ENCODE measurements around the gene CFAP20DC. TPM values are rescaled to one million over a fixed set of nuclear protein-coding genes. Genes with fewer than 3 reads are reported as not detected.

The CFAP20DC gene
- total RNA-seq, 2 experiments from 2014 or later: 1.0 to 1.8 TPM

- no peak overlapping the region for H2AFZ ChIP-seq (ENCODE audit: low read length)
- H3K79me2 ChIP-seq (ENCODE audit: insufficient read depth, low read depth, low read length): no peaks in the 10 kb centered on the region
- H3K9me3 ChIP-seq (ENCODE audit: low read length): no peaks in the 10 kb centered on the region
- DNase-seq (ENCODE audit: low spot score): no peak
- no peak overlapping the region for H3K27ac ChIP-seq (ENCODE audit: low read depth, low read length, poor library complexity, severe bottlenecking)
- no TSS peak for BruUV-seq (replicated peaks)
- no peak overlapping the region for H3K4me3 ChIP-seq (ENCODE audit: low read depth, low read length, poor library complexity, severe bottlenecking)
- no peaks in the 10 kb centered on the region for H4K20me1 ChIP-seq (ENCODE audit: insufficient read depth, low read length)
- intact Hi-C loops (cut with micrococcal nuclease; ENCODE audit: unreplicated experiment): no loop called here
- no peaks in the 10 kb centered on the region for H3K9me2 ChIP-seq (ENCODE audit: insufficient read depth, low read length)
- H3K4me1 ChIP-seq (ENCODE audit: insufficient read depth, low read length, poor library complexity, severe bottlenecking): no peaks in the 10 kb centered on the region
- ChIA-PET POLR2A (no interaction called here), CTCF (ENCODE audit: unreplicated experiment) (no interaction called here)
- H3K4me2 ChIP-seq (ENCODE audit: low read length): no peak overlapping the region
- no peaks in the 10 kb centered on the region for H3K36me3 ChIP-seq (ENCODE audit: insufficient read depth, low read length)
- TF ChIP-seq CTCF (conservative IDR thresholded peaks at IDR 0.05; ENCODE audit: low read length): no peak
- TF ChIP-seq EZH2phosphoT487 (IDR thresholded peaks at IDR 0.05; ENCODE audit: borderline replicate concordance, low read depth, low read length): no peak
Observed at GRCh38 chr3:58952128-58952917, 97.5 kb downstream of the CFAP20DC start.

GRCh38 chr3:58948018-58948417 lies 101.8 kb downstream of the CFAP20DC start:
- no peaks in the 10 kb centered on the region for H3K79me2 ChIP-seq (ENCODE audit: insufficient read depth, low read depth, low read length)
- H3K36me3 ChIP-seq (ENCODE audit: insufficient read depth, low read length): no peaks in the 10 kb centered on the region
- H3K4me1 ChIP-seq (ENCODE audit: insufficient read depth, low read length, poor library complexity, severe bottlenecking): no peaks in the 10 kb centered on the region
- BruUV-seq (replicated peaks): no TSS peak
- DNase-seq (ENCODE audit: low spot score): no peak
- H2AFZ ChIP-seq (ENCODE audit: low read length): no peak overlapping the region
- H3K4me3 ChIP-seq (ENCODE audit: low read depth, low read length, poor library complexity, severe bottlenecking): no peak overlapping the region
- H3K4me2 ChIP-seq (ENCODE audit: low read length): no peak overlapping the region
- no peak overlapping the region for H3K27ac ChIP-seq (ENCODE audit: low read depth, low read length, poor library complexity, severe bottlenecking)
- CTCF ChIA-PET (ENCODE audit: unreplicated experiment): no interaction called here
- H3K9me2 ChIP-seq (ENCODE audit: insufficient read depth, low read length): no peaks in the 10 kb centered on the region
- intact Hi-C loops (cut with micrococcal nuclease; ENCODE audit: unreplicated experiment): no loop called here
- TF ChIP-seq CTCF (conservative IDR thresholded peaks at IDR 0.05; ENCODE audit: low read length) (no peak), EZH2phosphoT487 (IDR thresholded peaks at IDR 0.05; ENCODE audit: borderline replicate concordance, low read depth, low read length) (no peak)
- POLR2A ChIA-PET: no interaction called here
- no peaks in the 10 kb centered on the region for H3K9me3 ChIP-seq (ENCODE audit: low read length)
- H4K20me1 ChIP-seq (ENCODE audit: insufficient read depth, low read length): no peaks in the 10 kb centered on the region

GRCh38 chr3:58946875-58947274 lies 103.0 kb downstream of the CFAP20DC start:
- Histone ChIP-seq H2AFZ (ENCODE audit: low read length) (no peak overlapping the region), H3K9me3 (ENCODE audit: low read length) (no peaks in the 10 kb centered on the region), H3K9me2 (ENCODE audit: insufficient read depth, low read length) (no peaks in the 10 kb centered on the region), H3K4me1 (ENCODE audit: insufficient read depth, low read length, poor library complexity, severe bottlenecking) (no peaks in the 10 kb centered on the region), H3K4me2 (ENCODE audit: low read length) (no peak overlapping the region), H3K79me2 (ENCODE audit: insufficient read depth, low read depth, low read length) (no peaks in the 10 kb centered on the region), H3K36me3 (ENCODE audit: insufficient read depth, low read length) (no peaks in the 10 kb centered on the region), H3K27ac (ENCODE audit: low read depth, low read length, poor library complexity, severe bottlenecking) (no peak overlapping the region), H3K4me3 (ENCODE audit: low read depth, low read length, poor library complexity, severe bottlenecking) (no peak overlapping the region), H4K20me1 (ENCODE audit: insufficient read depth, low read length) (no peaks in the 10 kb centered on the region)
- no peak for DNase-seq (ENCODE audit: low spot score)
- ChIA-PET CTCF (ENCODE audit: unreplicated experiment) (no interaction called here), POLR2A (no interaction called here)
- TF ChIP-seq EZH2phosphoT487 (IDR thresholded peaks at IDR 0.05; ENCODE audit: borderline replicate concordance, low read depth, low read length): no peak
- TF ChIP-seq CTCF (conservative IDR thresholded peaks at IDR 0.05; ENCODE audit: low read length): no peak
- intact Hi-C loops (cut with micrococcal nuclease; ENCODE audit: unreplicated experiment): no loop called here
- BruUV-seq (replicated peaks): no TSS peak
